ENCODE data around the gene MOSMO. TPM values are rescaled to one million over a fixed set of nuclear protein-coding genes. Genes with fewer than 3 reads are reported as not detected.
"Not testable (repeated sequence)": the region's sequence is repeated elsewhere in the genome, so short reads cannot be mapped to it uniquely, and the experiment has no call there.

The MOSMO gene
- total RNA-seq, 1 donor from 2014 or later: 11.4 TPM

- Mint-ChIP-seq H3K27ac (no peak overlapping the region), H3K36me3 (ENCODE audit: low read depth) (peaks cover 6% of the 10 kb centered on the region), H3K4me3 (ENCODE audit: low read depth) (peak overlapping the region; percentile 89), H3K4me1 (ENCODE audit: low read depth) (peaks cover 27% of the 10 kb centered on the region), H3K9me3 (no peaks in the 10 kb centered on the region), H3K27me3 (ENCODE audit: low read depth) (peaks cover 14% of the 10 kb centered on the region)
- DNase-seq (ENCODE audit: low spot score): no peak
- intact Hi-C loops (cut with micrococcal nuclease): loop anchor here (5.0 kb wide), 2 partner anchors 51 to 291 kb away; partner anchors contain the start of gene POLR3E
Observed at GRCh38 chr16:22006636-22007035, 1.3 kb upstream of the MOSMO start.

DNA sequence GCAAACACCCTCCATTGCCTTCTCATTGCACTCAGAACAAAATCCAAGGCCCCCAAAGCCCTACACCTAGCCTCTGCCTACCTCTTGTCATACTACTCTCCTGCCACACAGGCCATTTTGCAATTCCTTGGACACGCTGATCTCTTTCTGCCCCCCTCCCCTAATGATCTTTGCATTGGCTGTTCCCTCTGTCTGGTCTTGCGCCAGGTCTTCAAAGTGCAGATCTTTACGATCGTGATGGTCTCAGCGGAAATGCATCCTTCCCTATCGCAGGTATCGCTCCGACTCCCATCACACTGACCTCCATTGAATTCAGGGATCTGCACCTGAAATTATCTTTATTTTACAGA is 777 bp upstream of the MOSMO start:
- no peak for DNase-seq (ENCODE audit: low spot score)
- intact Hi-C loops (cut with micrococcal nuclease): loop anchor here (5.0 kb wide), 2 partner anchors 50 to 290 kb away; partner anchors contain the start of gene POLR3E
- no peaks in the 10 kb centered on the region for H3K9me3 Mint-ChIP-seq

GRCh38 chr16:22008215-22009059 is 526 bp downstream of the MOSMO start:
- Mint-ChIP-seq H3K27ac (peak overlapping the region; percentile 53), H3K27me3 (ENCODE audit: low read depth) (peaks cover 12% of the 10 kb centered on the region), H3K4me1 (ENCODE audit: low read depth) (peaks cover 34% of the 10 kb centered on the region), H3K36me3 (ENCODE audit: low read depth) (peaks cover 6% of the 10 kb centered on the region), H3K4me3 (ENCODE audit: low read depth) (peak overlapping the region; percentile 89), H3K9me3 (no peaks in the 10 kb centered on the region)
- no peak for DNase-seq (ENCODE audit: low spot score)
- intact Hi-C loops (cut with micrococcal nuclease): loop anchor here (5.0 kb wide), 2 partner anchors 49 to 289 kb away; partner anchors contain the start of gene POLR3E

More for the DNA sequence above, 777 bp upstream of the MOSMO start:
- peak overlapping the region; percentile 69 for H3K27ac Mint-ChIP-seq
- H3K36me3 Mint-ChIP-seq (ENCODE audit: low read depth): peaks cover 6% of the 10 kb centered on the region
- peaks cover 14% of the 10 kb centered on the region for H3K27me3 Mint-ChIP-seq (ENCODE audit: low read depth)
- peaks cover 27% of the 10 kb centered on the region for H3K4me1 Mint-ChIP-seq (ENCODE audit: low read depth)
- H3K4me3 Mint-ChIP-seq (ENCODE audit: low read depth): peak overlapping the region; percentile 89

DNA sequence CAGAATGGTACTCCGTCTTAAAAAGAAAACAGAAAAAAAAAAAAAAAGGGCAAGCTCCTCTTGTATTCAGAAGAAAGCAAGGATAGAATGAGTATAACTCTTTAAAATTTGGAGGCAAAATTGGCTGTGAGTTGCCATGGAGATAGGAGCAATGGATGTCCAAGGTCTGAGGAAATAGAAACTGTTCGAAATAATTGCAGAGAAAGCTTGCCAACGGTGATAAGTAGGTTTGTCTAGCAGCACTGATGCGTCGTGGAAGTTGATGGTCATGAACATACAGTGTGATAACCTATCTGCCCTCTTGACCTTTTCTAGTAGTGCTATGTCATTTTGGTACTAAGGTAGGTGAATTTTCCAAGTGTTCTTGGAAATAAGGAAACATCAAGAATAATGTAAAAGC is 3.0 kb downstream of the MOSMO start:
- peaks cover 46% of the 10 kb centered on the region for H3K4me1 Mint-ChIP-seq (ENCODE audit: low read depth)
- peaks cover 10% of the 10 kb centered on the region for H3K27me3 Mint-ChIP-seq (ENCODE audit: low read depth)
- no peak for DNase-seq (ENCODE audit: low spot score)
- peaks cover 6% of the 10 kb centered on the region for H3K36me3 Mint-ChIP-seq (ENCODE audit: low read depth)
- H3K4me3 Mint-ChIP-seq (ENCODE audit: low read depth): no peak overlapping the region
- no peaks in the 10 kb centered on the region for H3K9me3 Mint-ChIP-seq
- no peak overlapping the region for H3K27ac Mint-ChIP-seq
- intact Hi-C loops (cut with micrococcal nuclease): no loop called here

DNA sequence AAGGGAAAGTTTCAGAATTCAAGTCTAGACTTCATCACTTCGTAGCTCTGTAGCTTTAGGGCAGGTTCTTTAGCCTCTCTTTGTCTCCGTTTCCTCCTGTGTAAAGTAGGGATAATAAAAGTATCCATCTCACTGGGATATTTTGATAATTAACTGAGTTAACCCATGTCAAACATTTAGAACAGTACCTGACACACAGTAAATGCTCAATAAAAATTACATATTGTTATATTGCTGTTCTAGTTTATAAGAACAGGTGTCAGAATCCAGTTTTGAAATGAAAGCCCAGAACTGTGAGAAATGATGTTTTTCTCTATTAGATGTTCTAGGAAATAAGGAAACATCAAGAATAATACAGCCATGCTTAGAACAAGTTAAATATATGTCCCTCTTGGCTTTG is 4.3 kb downstream of the MOSMO start:
- no peak for DNase-seq (ENCODE audit: low spot score)
- Mint-ChIP-seq H3K27ac (no peak overlapping the region), H3K4me1 (ENCODE audit: low read depth) (peaks cover 41% of the 10 kb centered on the region), H3K27me3 (ENCODE audit: low read depth) (peaks cover 1% of the 10 kb centered on the region), H3K9me3 (no peaks in the 10 kb centered on the region), H3K36me3 (ENCODE audit: low read depth) (peaks cover 6% of the 10 kb centered on the region), H3K4me3 (ENCODE audit: low read depth) (no peak overlapping the region)
- intact Hi-C loops (cut with micrococcal nuclease): no loop called here

DNA sequence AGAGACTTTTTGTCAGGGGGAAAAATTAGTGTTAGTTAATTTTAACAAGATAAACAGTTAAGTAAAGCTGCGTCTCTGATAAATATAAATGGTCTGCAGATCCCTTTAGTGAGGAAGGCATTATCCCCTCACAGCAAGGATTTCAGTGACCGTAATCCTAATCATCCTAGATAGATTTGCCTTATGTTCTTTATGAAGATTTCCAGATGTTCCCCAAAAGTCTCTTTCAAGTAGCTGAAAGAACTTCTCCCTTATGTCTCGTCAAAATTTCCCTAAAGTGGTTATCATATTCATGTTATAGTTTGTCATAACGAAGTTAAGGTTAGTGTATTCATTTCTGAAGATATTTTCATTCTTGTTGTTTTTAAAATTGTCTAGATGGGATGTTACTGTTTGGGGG is 5.6 kb downstream of the MOSMO start:
- no peak overlapping the region for H3K27ac Mint-ChIP-seq
- no peak overlapping the region for H3K4me3 Mint-ChIP-seq (ENCODE audit: low read depth)

DNA sequence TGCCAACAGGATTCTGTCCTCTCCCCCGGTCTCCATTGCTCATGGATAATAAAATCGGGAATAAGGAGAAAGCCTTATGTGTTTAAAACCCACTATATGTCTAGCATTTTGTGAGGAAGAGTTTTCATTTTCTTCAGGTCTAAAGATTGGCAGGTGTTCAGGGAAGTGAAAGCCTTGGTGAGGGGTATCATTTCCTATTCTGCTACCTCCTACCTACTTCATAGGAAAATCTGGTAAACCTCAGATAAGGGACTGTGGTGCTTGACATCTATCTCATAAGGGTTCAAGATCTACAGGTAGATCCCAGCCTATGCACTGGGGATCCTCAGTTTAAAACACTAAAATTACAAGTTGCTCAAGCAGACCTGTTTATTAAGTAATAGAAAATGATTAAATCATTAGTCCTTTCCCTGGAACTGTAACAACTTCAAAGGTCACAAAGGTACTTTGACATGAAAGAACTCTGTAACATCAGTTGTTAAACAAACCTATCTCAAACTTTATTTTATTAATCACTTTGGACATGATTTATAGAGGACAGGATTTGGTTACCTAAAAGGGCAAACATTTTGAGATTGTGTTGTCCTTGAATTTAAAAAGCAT is 6.5 kb downstream of the MOSMO start:
- H3K27ac Mint-ChIP-seq: no peak overlapping the region
- H3K9me3 Mint-ChIP-seq: no peaks in the 10 kb centered on the region
- peaks cover 6% of the 10 kb centered on the region for H3K36me3 Mint-ChIP-seq (ENCODE audit: low read depth)
- no peaks in the 10 kb centered on the region for H3K27me3 Mint-ChIP-seq (ENCODE audit: low read depth)
- H3K4me1 Mint-ChIP-seq (ENCODE audit: low read depth): peaks cover 43% of the 10 kb centered on the region
- no peak for DNase-seq (ENCODE audit: low spot score)
- intact Hi-C loops (cut with micrococcal nuclease): no loop called here
- H3K4me3 Mint-ChIP-seq (ENCODE audit: low read depth): no peak overlapping the region

More for the DNA sequence above, 5.6 kb downstream of the MOSMO start:
- intact Hi-C loops (cut with micrococcal nuclease): no loop called here
- DNase-seq (ENCODE audit: low spot score): no peak
- Mint-ChIP-seq H3K27me3 (ENCODE audit: low read depth) (no peaks in the 10 kb centered on the region), H3K4me1 (ENCODE audit: low read depth) (peaks cover 39% of the 10 kb centered on the region), H3K9me3 (no peaks in the 10 kb centered on the region), H3K36me3 (ENCODE audit: low read depth) (peaks cover 6% of the 10 kb centered on the region)

GRCh38 chr16:22016927-22017326 is 9.0 kb downstream of the MOSMO start:
- intact Hi-C loops (cut with micrococcal nuclease): no loop called here
- Mint-ChIP-seq H3K4me1 (ENCODE audit: low read depth) (peaks cover 33% of the 10 kb centered on the region), H3K27ac (no peak overlapping the region), H3K9me3 (no peaks in the 10 kb centered on the region), H3K27me3 (ENCODE audit: low read depth) (no peaks in the 10 kb centered on the region), H3K36me3 (ENCODE audit: low read depth) (no peaks in the 10 kb centered on the region), H3K4me3 (ENCODE audit: low read depth) (no peak overlapping the region)
- no peak for DNase-seq (ENCODE audit: low spot score)

GRCh38 chr16:22018559-22018958 is 10.6 kb downstream of the MOSMO start:
- no peak for DNase-seq (ENCODE audit: low spot score)
- peaks cover 28% of the 10 kb centered on the region for H3K4me1 Mint-ChIP-seq (ENCODE audit: low read depth)
- intact Hi-C loops (cut with micrococcal nuclease): no loop called here
- no peaks in the 10 kb centered on the region for H3K27me3 Mint-ChIP-seq (ENCODE audit: low read depth)
- H3K36me3 Mint-ChIP-seq (ENCODE audit: low read depth): no peaks in the 10 kb centered on the region
- H3K9me3 Mint-ChIP-seq: no peaks in the 10 kb centered on the region
- H3K27ac Mint-ChIP-seq: no peak overlapping the region
- H3K4me3 Mint-ChIP-seq (ENCODE audit: low read depth): no peak overlapping the region

DNA sequence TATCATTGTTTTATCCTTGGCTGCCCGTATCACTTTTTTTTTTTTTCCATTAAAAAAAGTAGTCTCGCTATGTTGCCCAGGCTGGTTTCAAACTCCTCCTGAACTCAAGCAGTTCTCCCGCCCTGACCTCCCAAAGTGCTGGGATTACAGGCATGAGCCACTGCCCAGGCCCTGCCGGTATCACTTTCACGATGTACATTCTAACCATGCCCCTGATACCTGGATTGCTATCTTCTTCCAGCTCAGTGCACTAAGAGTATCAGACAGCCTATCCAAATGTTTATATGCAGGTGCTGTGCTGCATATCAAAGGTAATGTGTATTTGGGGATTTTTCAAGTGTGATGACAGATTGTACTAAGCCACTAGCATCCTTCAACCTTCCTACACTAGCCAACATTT is 14.2 kb downstream of the MOSMO start:
- no peaks in the 10 kb centered on the region for H3K36me3 Mint-ChIP-seq (ENCODE audit: low read depth)
- intact Hi-C loops (cut with micrococcal nuclease): no loop called here
- H3K4me1 Mint-ChIP-seq (ENCODE audit: low read depth): peaks cover 17% of the 10 kb centered on the region
- H3K27me3 Mint-ChIP-seq (ENCODE audit: low read depth): no peaks in the 10 kb centered on the region
- H3K4me3 Mint-ChIP-seq (ENCODE audit: low read depth): no peak overlapping the region
- no peak for DNase-seq (ENCODE audit: low spot score)
- no peaks in the 10 kb centered on the region for H3K9me3 Mint-ChIP-seq
- H3K27ac Mint-ChIP-seq: no peak overlapping the region

DNA sequence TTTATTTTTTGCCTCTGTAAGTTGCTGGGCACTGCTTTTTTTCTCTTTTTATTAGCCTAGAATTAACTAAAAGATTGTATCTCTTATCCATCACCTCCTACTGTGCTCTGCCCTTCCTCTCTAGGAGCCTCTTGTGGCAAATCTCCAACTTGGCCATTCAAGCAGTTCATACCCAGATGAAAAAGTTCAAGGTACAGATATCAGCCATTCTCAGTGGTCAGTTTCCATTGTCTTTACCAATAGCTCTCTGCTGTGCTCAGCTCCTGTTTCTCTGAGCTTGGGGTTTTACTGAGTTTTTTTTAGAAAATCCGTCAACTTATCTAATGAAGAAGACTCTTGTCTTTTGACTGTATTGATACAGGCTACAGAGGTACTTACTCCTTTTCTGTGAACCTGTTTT is 15.6 kb downstream of the MOSMO start:
- Mint-ChIP-seq H3K4me3 (ENCODE audit: low read depth) (no peak overlapping the region), H3K27me3 (ENCODE audit: low read depth) (no peaks in the 10 kb centered on the region), H3K36me3 (ENCODE audit: low read depth) (no peaks in the 10 kb centered on the region), H3K9me3 (no peaks in the 10 kb centered on the region), H3K27ac (no peak overlapping the region), H3K4me1 (ENCODE audit: low read depth) (peaks cover 23% of the 10 kb centered on the region)
- intact Hi-C loops (cut with micrococcal nuclease): no loop called here
- no peak for DNase-seq (ENCODE audit: low spot score)

- DNase-seq (ENCODE audit: low spot score); H3K9me3 Mint-ChIP-seq; H3K27me3 Mint-ChIP-seq (ENCODE audit: low read depth); H3K4me3 Mint-ChIP-seq (ENCODE audit: low read depth); H3K36me3 Mint-ChIP-seq (ENCODE audit: low read depth); H3K27ac Mint-ChIP-seq; intact Hi-C loops (cut with micrococcal nuclease): not testable (repeated sequence)
- peaks cover 20% of the 10 kb centered on the region for H3K4me1 Mint-ChIP-seq (ENCODE audit: low read depth)
Observed at GRCh38 chr16:22024785-22025184, 16.9 kb downstream of the MOSMO start.

DNA sequence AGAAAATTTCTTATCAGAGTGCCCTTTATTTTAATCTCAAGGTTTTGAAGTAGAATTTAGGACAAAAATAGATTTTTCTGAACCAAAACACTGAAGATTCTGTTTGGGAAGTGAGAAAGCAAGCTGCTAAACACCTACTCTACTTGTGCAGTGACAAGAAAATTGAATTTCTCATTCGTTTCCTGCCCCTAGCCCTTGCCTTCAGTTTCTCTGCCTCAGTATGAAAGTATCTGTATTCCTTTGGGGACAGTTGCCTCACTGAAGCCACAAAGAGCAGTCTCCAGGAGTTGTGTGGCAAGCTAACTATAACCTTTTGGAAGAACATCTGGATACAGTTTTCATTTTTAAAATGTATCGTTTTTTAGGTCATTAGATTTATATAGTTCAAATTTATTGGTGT is 19.7 kb downstream of the MOSMO start:
- no peak for DNase-seq (ENCODE audit: low spot score)
- Mint-ChIP-seq H3K27me3 (ENCODE audit: low read depth) (no peaks in the 10 kb centered on the region), H3K4me3 (ENCODE audit: low read depth) (no peak overlapping the region), H3K27ac (no peak overlapping the region), H3K9me3 (peaks cover 4% of the 10 kb centered on the region), H3K4me1 (ENCODE audit: low read depth) (peaks cover 30% of the 10 kb centered on the region), H3K36me3 (ENCODE audit: low read depth) (peaks cover 23% of the 10 kb centered on the region)
- intact Hi-C loops (cut with micrococcal nuclease): no loop called here
